ENCODE data around the gene RHBDF2. TPM values are rescaled to one million over a fixed set of nuclear protein-coding genes. Genes with fewer than 3 reads are reported as not detected.

Gene RHBDF2
- total RNA-seq, 1 donor from 2014 or later: 30.7 TPM

DNA sequence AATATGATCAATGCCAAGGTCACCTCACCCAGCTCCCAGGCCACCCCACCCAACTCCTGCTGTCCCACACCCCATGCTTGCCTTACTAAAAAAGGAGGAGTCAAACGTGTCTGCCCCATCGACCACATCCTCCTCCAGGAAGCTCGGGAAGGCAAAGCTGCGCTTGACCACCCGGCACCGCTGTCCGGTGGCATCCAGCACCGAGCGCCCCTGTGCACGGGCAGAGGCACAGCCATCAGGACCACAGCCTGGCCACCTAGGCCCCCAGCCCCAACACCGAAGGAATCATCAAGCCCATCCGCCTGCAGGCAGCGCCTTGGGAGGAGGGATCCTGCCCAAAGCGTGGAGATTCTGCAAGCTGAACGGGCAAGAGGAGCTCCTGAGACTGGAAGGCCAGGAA, 23.6 kb downstream of the RHBDF2 start:
- no peaks in the 10 kb centered on the region for H3K27me3 Mint-ChIP-seq (ENCODE audit: low read depth, unreplicated experiment)
- FAIRE-seq: no peak
- H3K36me3 Mint-ChIP-seq (ENCODE audit: low read depth, unreplicated experiment): peaks cover 16% of the 10 kb centered on the region

DNA sequence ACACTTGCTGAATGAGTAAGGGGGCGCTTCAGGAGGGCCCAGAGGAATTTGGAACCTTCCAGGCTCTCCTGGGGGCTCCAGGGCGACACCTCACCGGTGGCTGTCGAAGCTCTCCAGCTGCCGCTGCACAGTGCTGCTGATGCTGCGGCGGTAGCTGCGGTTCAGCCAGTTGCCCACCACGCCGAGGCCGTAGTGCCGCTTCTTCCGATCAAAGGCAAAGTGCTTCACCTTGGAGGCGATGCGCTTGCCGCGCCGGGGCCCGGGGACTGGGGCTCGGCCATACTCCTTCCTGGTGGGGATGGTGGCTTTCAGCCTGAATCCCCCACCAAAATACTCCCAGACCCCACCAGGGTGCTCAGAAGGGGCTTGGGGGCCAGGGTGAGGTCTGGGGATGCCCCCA, 24.5 kb downstream of the RHBDF2 start:
- H3K36me3 Mint-ChIP-seq (ENCODE audit: low read depth, unreplicated experiment): peaks cover 16% of the 10 kb centered on the region
- Histone ChIP-seq H3K9ac (ENCODE audit: low read length) (no peak overlapping the region), H3K9me3 (ENCODE audit: insufficient read depth, low read depth, low read length) (no peaks in the 10 kb centered on the region), H2AFZ (ENCODE audit: low read depth, low read length) (no peak overlapping the region), H3K27ac (ENCODE audit: low read depth, low read length) (no peak overlapping the region), H3K4me3 (ENCODE audit: insufficient read depth, low read depth, low read length) (no peak overlapping the region), H3K36me3 (ENCODE audit: insufficient read depth, low read length) (no peaks in the 10 kb centered on the region), H3K27me3 (ENCODE audit: insufficient read depth, low read length) (no peaks in the 10 kb centered on the region), H3K4me1 (ENCODE audit: insufficient read depth, low read length) (peaks cover 8% of the 10 kb centered on the region), H3K4me2 (ENCODE audit: low read length) (no peak overlapping the region), H4K20me1 (ENCODE audit: insufficient read depth, low read length) (no peaks in the 10 kb centered on the region), H3K79me2 (ENCODE audit: insufficient read depth, low read length) (no peaks in the 10 kb centered on the region)
- H3K9me3 Mint-ChIP-seq (ENCODE audit: unreplicated experiment): peaks cover 2% of the 10 kb centered on the region
- H3K27ac Mint-ChIP-seq (ENCODE audit: unreplicated experiment): no peak overlapping the region
- no peak for DNase-seq (ENCODE audit: low read depth)
- H3K4me3 Mint-ChIP-seq (ENCODE audit: unreplicated experiment): no peak overlapping the region
- H3K27me3 Mint-ChIP-seq (ENCODE audit: low read depth, unreplicated experiment): no peaks in the 10 kb centered on the region
- TF ChIP-seq, protein P1, sequence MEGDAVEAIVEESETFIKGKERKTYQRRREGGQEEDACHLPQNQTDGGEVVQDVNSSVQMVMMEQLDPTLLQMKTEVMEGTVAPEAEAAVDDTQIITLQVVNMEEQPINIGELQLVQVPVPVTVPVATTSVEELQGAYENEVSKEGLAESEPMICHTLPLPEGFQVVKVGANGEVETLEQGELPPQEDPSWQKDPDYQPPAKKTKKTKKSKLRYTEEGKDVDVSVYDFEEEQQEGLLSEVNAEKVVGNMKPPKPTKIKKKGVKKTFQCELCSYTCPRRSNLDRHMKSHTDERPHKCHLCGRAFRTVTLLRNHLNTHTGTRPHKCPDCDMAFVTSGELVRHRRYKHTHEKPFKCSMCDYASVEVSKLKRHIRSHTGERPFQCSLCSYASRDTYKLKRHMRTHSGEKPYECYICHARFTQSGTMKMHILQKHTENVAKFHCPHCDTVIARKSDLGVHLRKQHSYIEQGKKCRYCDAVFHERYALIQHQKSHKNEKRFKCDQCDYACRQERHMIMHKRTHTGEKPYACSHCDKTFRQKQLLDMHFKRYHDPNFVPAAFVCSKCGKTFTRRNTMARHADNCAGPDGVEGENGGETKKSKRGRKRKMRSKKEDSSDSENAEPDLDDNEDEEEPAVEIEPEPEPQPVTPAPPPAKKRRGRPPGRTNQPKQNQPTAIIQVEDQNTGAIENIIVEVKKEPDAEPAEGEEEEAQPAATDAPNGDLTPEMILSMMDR (IDR thresholded peaks at IDR 0.05; ENCODE audit: insufficient read depth, low read depth, low read length): no peak
- TF ChIP-seq EZH2 (IDR thresholded peaks at IDR 0.05; ENCODE audit: insufficient read depth, low read length): no peak
- no peak for FAIRE-seq
- H3K4me1 Mint-ChIP-seq (ENCODE audit: low read depth, unreplicated experiment): peaks cover 1% of the 10 kb centered on the region

More for the DNA sequence above, 23.6 kb downstream of the RHBDF2 start:
- H3K4me3 Mint-ChIP-seq (ENCODE audit: unreplicated experiment): no peak overlapping the region
- no peaks in the 10 kb centered on the region for H4K20me1 ChIP-seq (ENCODE audit: insufficient read depth, low read length)
- H3K4me2 ChIP-seq (ENCODE audit: low read length): no peak overlapping the region
- H2AFZ ChIP-seq (ENCODE audit: low read depth, low read length): no peak overlapping the region
- no peaks in the 10 kb centered on the region for H3K79me2 ChIP-seq (ENCODE audit: insufficient read depth, low read length)
- H3K9me3 Mint-ChIP-seq (ENCODE audit: unreplicated experiment): peaks cover 2% of the 10 kb centered on the region
- H3K27ac ChIP-seq (ENCODE audit: low read depth, low read length): no peak overlapping the region
- H3K4me1 ChIP-seq (ENCODE audit: insufficient read depth, low read length): peaks cover 8% of the 10 kb centered on the region
- H3K36me3 ChIP-seq (ENCODE audit: insufficient read depth, low read length): no peaks in the 10 kb centered on the region
- peaks cover 4% of the 10 kb centered on the region for H3K4me1 Mint-ChIP-seq (ENCODE audit: low read depth, unreplicated experiment)
- H3K4me3 ChIP-seq (ENCODE audit: insufficient read depth, low read depth, low read length): no peak overlapping the region
- H3K9ac ChIP-seq (ENCODE audit: low read length): no peak overlapping the region
- no peak for DNase-seq (ENCODE audit: low read depth)
- H3K27me3 ChIP-seq (ENCODE audit: insufficient read depth, low read length): no peaks in the 10 kb centered on the region
- TF ChIP-seq, protein P1 (IDR thresholded peaks at IDR 0.05; ENCODE audit: insufficient read depth, low read depth, low read length): no peak
- TF ChIP-seq EZH2 (IDR thresholded peaks at IDR 0.05; ENCODE audit: insufficient read depth, low read length): no peak
- no peaks in the 10 kb centered on the region for H3K9me3 ChIP-seq (ENCODE audit: insufficient read depth, low read depth, low read length)
- no peak overlapping the region for H3K27ac Mint-ChIP-seq (ENCODE audit: unreplicated experiment)

DNA sequence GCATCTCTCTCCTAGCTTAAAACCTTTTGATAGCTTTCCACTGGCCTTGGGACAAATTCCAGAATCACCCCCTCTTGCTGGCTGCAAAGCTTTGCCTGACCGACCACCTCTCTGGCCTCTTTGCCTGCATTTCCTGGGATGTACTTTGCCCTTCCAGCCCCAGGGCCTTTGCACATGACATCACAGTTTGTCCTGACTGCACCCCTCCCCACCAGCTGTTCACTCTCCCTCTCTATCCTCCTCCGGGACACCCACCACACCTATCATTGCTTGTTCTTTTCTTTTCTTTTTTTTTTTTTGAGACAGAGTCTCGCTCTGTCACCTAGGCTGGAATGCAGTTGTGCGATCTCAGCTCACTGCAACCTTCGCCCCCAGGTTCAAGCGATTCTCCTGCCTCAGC, 25.9 kb downstream of the RHBDF2 start:
- Histone ChIP-seq H3K9me3 (ENCODE audit: insufficient read depth, low read depth, low read length) (no peaks in the 10 kb centered on the region), H2AFZ (ENCODE audit: low read depth, low read length) (no peak overlapping the region), H3K4me2 (ENCODE audit: low read length) (no peak overlapping the region), H3K4me1 (ENCODE audit: insufficient read depth, low read length) (peaks cover under 1% of the 10 kb centered on the region), H3K4me3 (ENCODE audit: insufficient read depth, low read depth, low read length) (no peak overlapping the region), H4K20me1 (ENCODE audit: insufficient read depth, low read length) (no peaks in the 10 kb centered on the region), H3K27me3 (ENCODE audit: insufficient read depth, low read length) (no peaks in the 10 kb centered on the region), H3K36me3 (ENCODE audit: insufficient read depth, low read length) (no peaks in the 10 kb centered on the region), H3K27ac (ENCODE audit: low read depth, low read length) (no peak overlapping the region), H3K79me2 (ENCODE audit: insufficient read depth, low read length) (no peaks in the 10 kb centered on the region), H3K9ac (ENCODE audit: low read length) (no peak overlapping the region)
- TF ChIP-seq EZH2 (IDR thresholded peaks at IDR 0.05; ENCODE audit: insufficient read depth, low read length): no peak
- peaks cover 2% of the 10 kb centered on the region for H3K9me3 Mint-ChIP-seq (ENCODE audit: unreplicated experiment)
- no peak overlapping the region for H3K4me3 Mint-ChIP-seq (ENCODE audit: unreplicated experiment)
- no peak overlapping the region for H3K27ac Mint-ChIP-seq (ENCODE audit: unreplicated experiment)
- H3K27me3 Mint-ChIP-seq (ENCODE audit: low read depth, unreplicated experiment): peaks cover 2% of the 10 kb centered on the region
- H3K4me1 Mint-ChIP-seq (ENCODE audit: low read depth, unreplicated experiment): no peaks in the 10 kb centered on the region
- FAIRE-seq (no peak), DNase-seq (ENCODE audit: low read depth) (no peak)
- H3K36me3 Mint-ChIP-seq (ENCODE audit: low read depth, unreplicated experiment): peaks cover 26% of the 10 kb centered on the region
